GM19035 (cell line): ENCODE data around the gene ZFYVE28.
"Not testable (repeated sequence)": the region's sequence is repeated elsewhere in the genome, so short reads cannot be mapped to it uniquely, and the experiment has no call there.

Experiments
- ATAC-seq: cut with Tn5 transposase; IDR thresholded peaks from one replicate; pipeline ENCODE4 v1.9.1; 2021; ENCODE audit not compliant: unreplicated experiment

ZFYVE28 gene

DNA sequence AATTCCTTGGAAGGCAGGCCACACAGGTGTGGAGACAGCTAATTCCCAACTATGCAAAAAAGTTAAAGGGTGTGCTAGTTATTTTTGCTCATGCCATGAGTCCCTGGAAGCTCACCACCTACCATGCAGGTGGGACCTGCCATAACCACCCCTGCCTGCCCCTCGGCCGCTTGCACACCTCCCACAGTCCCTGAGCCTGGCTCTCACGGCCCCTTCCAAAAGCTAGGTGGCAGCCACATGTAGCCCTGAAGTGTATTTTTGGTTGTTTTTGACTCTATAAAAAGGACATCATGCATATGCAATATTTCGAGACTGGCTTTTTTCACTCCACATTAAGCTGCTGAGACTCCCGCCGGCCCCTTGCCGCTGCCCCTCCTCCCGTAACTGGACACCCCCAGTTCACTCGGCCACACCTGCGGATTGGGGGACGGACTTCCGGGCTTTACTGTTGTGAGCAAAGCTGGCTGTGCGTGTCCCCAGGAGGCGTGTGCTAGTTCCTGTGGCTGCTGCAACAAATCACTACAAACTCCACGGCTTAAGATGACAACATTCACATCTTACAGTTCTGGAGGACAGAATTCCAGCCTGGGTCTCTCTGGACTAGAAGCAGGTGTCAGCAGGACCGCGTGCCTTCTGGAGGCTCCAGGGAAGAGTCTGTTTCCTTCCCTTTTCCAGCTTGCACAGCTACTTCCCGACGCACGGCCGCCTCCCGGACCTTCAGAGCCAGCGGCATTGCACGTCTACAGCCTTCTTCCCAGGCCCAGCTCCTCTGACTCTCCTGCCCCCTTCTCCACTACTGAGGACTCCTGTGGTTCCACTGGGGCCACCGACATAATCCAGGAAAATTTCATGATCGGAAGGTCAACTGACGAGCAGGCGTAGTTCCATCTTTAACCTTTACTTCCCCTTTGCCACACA, 24.8 kb downstream of the ZFYVE28 start:
- ATAC-seq, result no peak

DNA sequence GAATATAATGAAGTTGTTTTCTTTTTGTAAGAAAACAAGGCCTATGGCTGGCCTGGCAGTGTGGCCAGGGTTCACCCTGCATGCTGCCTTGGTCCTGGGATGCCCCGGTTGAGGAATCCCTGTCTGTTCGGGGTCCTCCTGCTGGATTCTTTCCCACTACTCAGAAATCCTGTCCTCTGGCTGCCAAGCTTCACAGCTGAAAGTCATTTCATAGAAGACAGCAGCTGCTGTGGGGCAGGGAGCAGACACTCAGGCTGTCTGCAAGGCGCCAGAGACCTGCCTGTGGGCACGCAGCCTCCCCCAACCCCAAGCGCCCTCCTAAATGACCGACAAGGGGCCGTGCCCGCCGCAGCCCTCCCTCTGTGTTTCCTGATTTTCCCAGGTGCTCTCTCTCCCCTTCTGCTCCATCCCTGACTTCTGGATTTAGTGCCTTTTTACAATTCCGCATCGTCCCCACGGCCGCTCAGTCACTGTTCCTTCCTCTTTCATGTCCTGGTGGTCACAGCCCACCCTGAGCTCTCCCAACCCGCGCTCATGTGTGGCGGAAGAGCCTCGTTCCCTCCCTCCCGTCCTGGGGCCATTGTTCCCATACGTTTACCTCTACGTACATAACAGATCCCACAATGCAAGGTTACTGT, 27.5 kb downstream of the ZFYVE28 start:
- ATAC-seq, result no peak

GRCh38 chr4:2390146-2390545, 28.3 kb downstream of the ZFYVE28 start:
- no peak for ATAC-seq

GRCh38 chr4:2389691-2390090, 28.8 kb downstream of the ZFYVE28 start:
- ATAC-seq, result no peak

GRCh38 chr4:2388429-2389182, 29.8 kb downstream of the ZFYVE28 start:
- no peak for ATAC-seq

DNA sequence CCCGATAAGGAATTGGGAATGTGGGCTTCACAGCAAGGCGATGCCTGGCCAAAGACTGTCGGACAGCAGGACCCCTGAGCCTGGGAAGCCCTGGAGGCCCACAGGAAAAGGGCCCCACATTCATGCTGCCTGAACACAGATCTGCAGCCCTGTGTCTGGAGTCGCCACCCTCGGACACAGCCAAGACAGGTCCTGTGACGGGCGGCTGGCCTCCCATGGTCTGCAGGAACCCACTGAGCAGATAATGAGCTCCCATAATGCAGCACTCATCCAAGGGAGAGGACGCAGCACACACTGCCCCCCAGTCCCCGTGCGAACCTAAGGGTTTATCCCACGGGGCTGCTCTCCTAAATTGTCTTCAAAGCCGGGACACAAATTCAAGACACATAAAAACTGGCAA, 30.6 kb downstream of the ZFYVE28 start:
- ATAC-seq, result no peak

- no peak for ATAC-seq
Measured at GRCh38 chr4:2387218-2387617, 31.2 kb downstream of the ZFYVE28 start.

GRCh38 chr4:2386717-2387116, 31.7 kb downstream of the ZFYVE28 start:
- ATAC-seq, result no peak

- no peak for ATAC-seq
Measured at GRCh38 chr4:2385516-2385915, 32.9 kb downstream of the ZFYVE28 start.

DNA sequence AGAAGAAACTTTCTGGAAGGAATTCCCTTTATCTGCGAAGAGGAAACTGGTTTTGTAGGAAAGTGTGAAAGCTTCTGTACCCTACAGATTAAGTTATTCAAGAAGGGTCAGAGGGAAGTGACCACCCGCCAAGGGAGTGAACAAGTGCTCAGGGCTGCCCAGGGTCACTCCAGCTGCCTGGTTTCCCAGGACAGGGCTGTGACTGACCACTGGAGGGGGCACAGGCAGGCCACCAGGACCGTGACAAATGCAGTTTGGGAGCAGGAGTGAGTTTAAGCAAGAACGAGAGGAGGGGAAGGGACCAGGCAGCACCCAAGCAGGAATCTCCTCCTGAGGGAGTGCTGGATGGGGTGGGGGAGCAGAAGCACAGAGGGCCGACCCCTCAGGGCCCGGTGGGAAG, 34.2 kb downstream of the ZFYVE28 start:
- ATAC-seq, result no peak

DNA sequence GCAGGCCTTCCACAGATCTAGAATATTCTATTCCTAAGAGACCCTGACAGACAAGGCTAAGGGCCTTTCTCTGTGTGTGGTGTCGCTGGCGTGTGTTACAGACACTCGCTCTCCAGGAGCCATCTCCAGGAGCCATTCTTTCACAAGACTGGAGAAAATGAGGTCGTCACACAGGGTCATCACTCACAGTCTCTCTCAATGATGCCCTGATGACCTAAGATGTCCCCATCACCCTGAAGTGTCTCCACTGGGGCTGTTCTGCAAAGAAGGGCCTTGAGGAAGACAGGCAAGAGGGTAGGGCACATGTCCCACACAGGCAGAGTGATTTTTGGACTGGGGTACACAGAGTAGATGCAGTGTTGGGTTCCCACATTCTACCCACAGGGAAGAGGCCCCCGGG, 34.7 kb downstream of the ZFYVE28 start:
- no peak for ATAC-seq

- ATAC-seq, result not testable (repeated sequence)
Measured at GRCh38 chr4:2383220-2383631, 35.2 kb downstream of the ZFYVE28 start.

GRCh38 chr4:2382769-2383202, 35.7 kb downstream of the ZFYVE28 start:
- ATAC-seq, result not testable (repeated sequence)

GRCh38 chr4:2380589-2380988, 37.9 kb downstream of the ZFYVE28 start:
- not testable (repeated sequence) for ATAC-seq

- no peak for ATAC-seq
Measured at GRCh38 chr4:2378898-2379297, 39.5 kb downstream of the ZFYVE28 start.

DNA sequence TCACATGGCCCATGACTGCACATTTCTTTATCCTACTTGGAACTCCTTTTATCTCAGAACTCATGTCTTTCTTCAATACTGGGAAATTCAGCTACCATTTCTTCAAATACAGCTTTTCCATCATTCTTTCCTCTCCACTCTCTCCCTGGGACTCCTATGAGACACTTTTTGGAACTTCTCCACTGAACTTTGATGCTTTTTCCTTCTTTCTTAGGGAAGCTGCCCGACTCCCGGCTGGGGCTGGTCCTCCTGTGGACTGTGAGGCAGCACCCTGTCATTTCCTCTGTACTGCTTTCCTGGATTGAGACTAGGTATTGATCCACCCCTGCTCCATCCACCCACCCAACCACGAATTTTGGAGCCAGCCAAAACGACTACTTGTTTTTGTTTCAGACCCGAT, 40.0 kb downstream of the ZFYVE28 start:
- no peak for ATAC-seq

- ATAC-seq, result no peak
Measured at GRCh38 chr4:2377241-2377640, 41.2 kb downstream of the ZFYVE28 start.

GRCh38 chr4:2375427-2375826, 43.0 kb downstream of the ZFYVE28 start:
- no peak for ATAC-seq

GRCh38 chr4:2373532-2373931, 44.9 kb downstream of the ZFYVE28 start:
- ATAC-seq, result no peak

DNA sequence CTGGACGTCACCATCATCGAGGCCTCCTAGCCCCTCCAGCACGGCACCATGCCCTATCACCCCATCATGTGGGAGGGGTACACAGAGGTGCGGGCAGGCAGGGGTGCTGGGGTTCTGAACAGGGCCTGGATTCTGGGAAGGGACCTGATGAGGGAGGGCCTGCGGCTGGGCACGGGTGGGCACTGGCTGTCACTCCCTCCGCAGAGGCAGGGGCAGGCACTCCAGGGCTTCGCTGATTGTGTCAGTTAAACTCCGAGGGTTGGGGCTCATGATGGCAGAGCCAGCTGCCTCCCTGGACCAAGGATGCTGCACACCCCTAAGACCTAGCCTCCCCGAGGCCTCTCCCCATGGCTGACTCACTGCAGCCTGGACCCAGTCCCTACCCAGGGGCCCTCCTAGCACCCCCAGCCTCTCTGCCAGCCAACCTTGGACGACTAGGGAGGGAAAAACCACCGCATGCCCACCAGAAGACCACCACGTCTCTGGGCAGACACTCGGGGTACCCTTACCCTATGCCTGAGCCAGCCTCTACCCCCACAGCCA, 45.9 kb downstream of the ZFYVE28 start:
- ATAC-seq, result no peak

GRCh38 chr4:2371765-2372487, 46.5 kb downstream of the ZFYVE28 start:
- no peak for ATAC-seq
